Transverse colon (tissue), 4 donors: Measurements from ENCODE around the gene HDGF.

Experiments
- POLR2A ChIP-seq: fragments of 450-650 bp; IDR thresholded peaks from one replicate; pipeline ENCODE4 v1.6.1; 2016; ENCODE audit warnings: antibody characterized with exemption, mild to moderate bottlenecking, moderate library complexity
- POLR2AphosphoS5 ChIP-seq, 3 donors: sonication (generic); formaldehyde crosslinking; IDR thresholded peaks; one replicate each; pipeline ENCODE4 v1.6.1; 2016; ENCODE audit warnings: antibody characterized with exemption in 3 of 3
- TF ChIP-seq, protein P1 (sequence below), 5 experiments: fragments of 200-600 bp in 3 of 5; fragments of 450-650 bp in 2 of 5; sonication (generic) in 3 of 5; IDR thresholded peaks; 1 replicate in 2 of 5; 2 replicates in 3 of 5; pipeline ENCODE4 v1.5.1; 2016 to 2017; ENCODE audit warnings: antibody characterized with exemption in 5 of 5, inconsistent platforms in 3 of 5, mild to moderate bottlenecking in 2 of 5, moderate library complexity in 1 of 5

GRCh38 chr1:156747742-156748669, 3.5 kb downstream of the HDGF start:
- TF ChIP-seq POLR2A (no peak), POLR2AphosphoS5 (IDR thresholded peaks at IDR 0.05) (no peak)
- TF ChIP-seq, protein P1, sequence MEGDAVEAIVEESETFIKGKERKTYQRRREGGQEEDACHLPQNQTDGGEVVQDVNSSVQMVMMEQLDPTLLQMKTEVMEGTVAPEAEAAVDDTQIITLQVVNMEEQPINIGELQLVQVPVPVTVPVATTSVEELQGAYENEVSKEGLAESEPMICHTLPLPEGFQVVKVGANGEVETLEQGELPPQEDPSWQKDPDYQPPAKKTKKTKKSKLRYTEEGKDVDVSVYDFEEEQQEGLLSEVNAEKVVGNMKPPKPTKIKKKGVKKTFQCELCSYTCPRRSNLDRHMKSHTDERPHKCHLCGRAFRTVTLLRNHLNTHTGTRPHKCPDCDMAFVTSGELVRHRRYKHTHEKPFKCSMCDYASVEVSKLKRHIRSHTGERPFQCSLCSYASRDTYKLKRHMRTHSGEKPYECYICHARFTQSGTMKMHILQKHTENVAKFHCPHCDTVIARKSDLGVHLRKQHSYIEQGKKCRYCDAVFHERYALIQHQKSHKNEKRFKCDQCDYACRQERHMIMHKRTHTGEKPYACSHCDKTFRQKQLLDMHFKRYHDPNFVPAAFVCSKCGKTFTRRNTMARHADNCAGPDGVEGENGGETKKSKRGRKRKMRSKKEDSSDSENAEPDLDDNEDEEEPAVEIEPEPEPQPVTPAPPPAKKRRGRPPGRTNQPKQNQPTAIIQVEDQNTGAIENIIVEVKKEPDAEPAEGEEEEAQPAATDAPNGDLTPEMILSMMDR (IDR thresholded peaks at IDR 0.05): no peak
